K562 (cell line): ENCODE results near the gene LAMB4. TPM values are rescaled to one million over a fixed set of nuclear protein-coding genes. Genes with fewer than 3 reads are reported as not detected.

Experiments used
- CBX8 ChIP-seq: fragments of 200-600 bp; sonication (generic); IDR thresholded peaks from 2 replicates; pipeline ENCODE4 v1.6.1; 2012; ENCODE audit warnings: borderline replicate concordance, mixed run types, low read depth, mild to moderate bottlenecking, moderate library complexity, mixed read lengths, low read length, control low read depth, inconsistent platforms; ENCODE audit not compliant: poor library complexity, severe bottlenecking; ENCODE audit errors: extremely low read depth
- CTCF ChIP-seq, 3 experiments: IDR thresholded peaks in 2 of 3; conservative IDR thresholded peaks in 1 of 3; 2 replicates each; pipeline ENCODE4 v1.5.1; 2011 to 2012; ENCODE audit warnings: low read length in 3 of 3, mild to moderate bottlenecking in 3 of 3, control low read depth in 2 of 3, improper control_type of control experiment in 1 of 3, inconsistent platforms in 1 of 3, low read depth in 1 of 3, mixed read lengths in 1 of 3, moderate library complexity in 1 of 3; ENCODE audit not compliant: insufficient read depth in 2 of 3
- FOXJ3 ChIP-seq: sonication (generic); formaldehyde crosslinking; IDR thresholded peaks from 2 replicates; pipeline ENCODE4 v1.4.0; 2020; ENCODE audit warnings: mild to moderate bottlenecking, missing genetic modification reagents
- FOXK2 ChIP-seq, 2 experiments: fragments of 450-650 bp; IDR thresholded peaks in 1 of 2; conservative IDR thresholded peaks in 1 of 2; 2 replicates each; pipeline ENCODE4 v1.6.1; 2016; ENCODE audit warnings: low read depth in 2 of 2, mild to moderate bottlenecking in 1 of 2
- FOXM1 ChIP-seq, 2 experiments: fragments of 450-650 bp in 1 of 2; sonication (generic) in 1 of 2; formaldehyde crosslinking in 1 of 2; IDR thresholded peaks; 2 replicates each; pipeline versions ENCODE4 v1.6.1 to v1.9.0; 2017 to 2022; ENCODE audit warnings: low read depth in 2 of 2, mild to moderate bottlenecking in 2 of 2, missing genetic modification reagents in 1 of 2, moderate library complexity in 1 of 2
- IRF1 ChIP-seq: sonication (generic); formaldehyde crosslinking; IDR thresholded peaks from 2 replicates; pipeline ENCODE4 v1.8.0; 2022; ENCODE audit warnings: missing genetic modification reagents, mild to moderate bottlenecking, borderline replicate concordance
- KLF1 ChIP-seq: fragments of 450-650 bp; IDR thresholded peaks from 2 replicates; pipeline ENCODE4 v1.6.1; 2016; ENCODE audit warnings: missing genetic modification characterization, missing compliant biosample characterization
- KLF6 ChIP-seq: fragments of 250-450 bp; sonication (Bioruptor Pico); IDR thresholded peaks from 2 replicates; pipeline ENCODE4 v1.4.0; 2020; ENCODE audit warnings: mild to moderate bottlenecking, moderate library complexity, borderline replicate concordance
- MTA1 ChIP-seq: fragments of 450-650 bp; IDR thresholded peaks from 2 replicates; pipeline ENCODE4 v1.6.1; 2017; ENCODE audit warnings: borderline replicate concordance
- NKRF ChIP-seq: fragments of 450-650 bp; IDR thresholded peaks from 2 replicates; pipeline ENCODE4 v1.6.1; 2016; ENCODE audit warnings: borderline replicate concordance
- PHF8 ChIP-seq: fragments of 200-600 bp; sonication (generic); IDR thresholded peaks from 2 replicates; pipeline ENCODE4 v1.6.1; 2012; ENCODE audit warnings: mixed run types, mild to moderate bottlenecking, inconsistent platforms, low read length, moderate library complexity, borderline replicate concordance
- POLR3G ChIP-seq: IDR thresholded peaks from 2 replicates; pipeline ENCODE4 v1.6.1; 2011; ENCODE audit not compliant: insufficient read length, insufficient replicate concordance; ENCODE audit errors: extremely low read depth
- POU5F1 ChIP-seq: fragments of 150-350 bp; IDR thresholded peaks from 2 replicates; pipeline ENCODE4 v1.6.1; 2014; ENCODE audit warnings: borderline replicate concordance, low read length, low read depth, mild to moderate bottlenecking; ENCODE audit not compliant: partially characterized antibody
- PREB ChIP-seq: sonication (generic); formaldehyde crosslinking; IDR thresholded peaks from 2 replicates; pipeline ENCODE4 v1.8.1; 2023; ENCODE audit warnings: mild to moderate bottlenecking, missing genetic modification reagents
- RBBP5 ChIP-seq: fragments of 200-600 bp; sonication (generic); IDR thresholded peaks from 2 replicates; pipeline ENCODE4 v1.6.1; 2012; ENCODE audit warnings: borderline replicate concordance, mild to moderate bottlenecking, low read length, control low read depth, inconsistent platforms; ENCODE audit not compliant: insufficient read depth, poor library complexity, severe bottlenecking
- TCFL5 ChIP-seq: fragments of 250-450 bp; sonication (Bioruptor Pico); conservative IDR thresholded peaks from 2 replicates; pipeline ENCODE4 v1.6.1; 2021; ENCODE audit warnings: mild to moderate bottlenecking, moderate library complexity, matching md5 sums
- ZNF121 ChIP-seq: sonication (generic); formaldehyde crosslinking; conservative IDR thresholded peaks from 2 replicates; pipeline ENCODE4 v1.8.0; 2022; ENCODE audit warnings: missing genetic modification reagents
- ZNF347 ChIP-seq: fragments of 450-650 bp; formaldehyde crosslinking; IDR thresholded peaks from 2 replicates; pipeline ENCODE4 v1.4.0; 2020; ENCODE audit warnings: low read depth, mild to moderate bottlenecking, moderate library complexity
- ZNF644 ChIP-seq: fragments of 200-800 bp; sonication (Bioruptor generic); IDR thresholded peaks from 2 replicates; pipeline ENCODE4 v1.6.1; 2016; ENCODE audit warnings: low read depth, missing genetic modification characterization, missing compliant biosample characterization
- polyA plus RNA-seq, 8 experiments: library from polyadenylated mRNA; depleted of rRNA in 4 of 8; stranded (reverse) in 5 of 8; unstranded in 3 of 8; fragments of >200 nt; fragmentation: Nextera tagmentation in 2 of 8; fragmentation: Illumina TruSeq in 1 of 8; extraction: Ambion mirVana in 2 of 8; extraction: Trizol in 1 of 8; gene quantifications; 2 replicates each; pipeline versions ENCODE4 v1.2.1 to v1.2.3, GENCODE V29; 2011 to 2014; ENCODE audit warnings: inconsistent platforms in 1 of 8, missing spikeins in 1 of 8
- total RNA-seq, 7 experiments: library from RNA; depleted of rRNA in 6 of 7; stranded (reverse); fragments of >200 nt in 6 of 7; fragmentation: Illumina TruSeq in 2 of 7; extraction: Trizol in 2 of 7; gene quantifications; 2 replicates each; pipeline versions ENCODE4 v1.2.1 to v1.2.3, GENCODE V29; 2011 to 2021; ENCODE audit warnings: low replicate concordance in 1 of 7

LAMB4 gene
- total and polyA plus RNA-seq, 9 of the 15 experiments (the other 6 are each of a cell fraction or from before 2014, with no cell fraction given) = 0.06 to 0.13 (median 0.07) TPM; not detected in 6

- TF ChIP-seq NKRF (no peak), IRF1 (no peak), ZNF644 (tag) (no peak), POLR3G (no peak), POU5F1 (no peak), MTA1 (no peak), FOXM1 (IDR thresholded peaks at IDR 0.05; ENCODE audit: low read depth) (no peak), FOXM1 (CRISPR knock-in tag; IDR thresholded peaks at IDR 0.05; ENCODE audit: low read depth) (no peak), CBX8 (no peak), KLF1 (no peak), ZNF121 (CRISPR knock-in tag) (no peak), ZNF347 (no peak), PREB (no peak), FOXJ3 (CRISPR knock-in tag) (no peak), RBBP5 (no peak), PHF8 (no peak), FOXK2 (conservative IDR thresholded peaks at IDR 0.05 in 1 of 2, IDR thresholded peaks at IDR 0.05 in 1 of 2; ENCODE audit: low read depth in 2 of 2) (no peak), CTCF (IDR thresholded peaks at IDR 0.05 in 2 of 3, conservative IDR thresholded peaks at IDR 0.05 in 1 of 3; ENCODE audit: insufficient read depth in 2 of 3, low read depth in 1 of 3, low read length in 3 of 3) (peak; percentile 55 to 67 (median 60); a peak in 5 of 6 replicates), TCFL5 (CRISPR knock-in tag) (no peak), KLF6 (no peak)
Observed at GRCh38 chr7:108016841-108017775, 113.1 kb downstream of the LAMB4 start (continued).
